Measurements from ENCODE around the gene ATP1B1. TPM values are rescaled to one million over a fixed set of nuclear protein-coding genes. Genes with fewer than 3 reads are reported as not detected.
"Not testable (repeated sequence)": the region's sequence is repeated elsewhere in the genome, so short reads cannot be mapped to it uniquely, and the experiment has no call there.

Gene ATP1B1
- total RNA-seq, 3 donors from 2014 or later: 5.8 to 10.8 (median 6.2) TPM

GRCh38 chr1:169115891-169116585, 9.5 kb downstream of the ATP1B1 start:
- Mint-ChIP-seq H3K36me3 (ENCODE audit: insufficient read depth) (peaks cover 3% of the 10 kb centered on the region), H3K4me1 (ENCODE audit: low read depth) (peaks cover 8% of the 10 kb centered on the region), H3K4me3 (no peak overlapping the region), H3K27me3 (ENCODE audit: low read depth) (no peaks in the 10 kb centered on the region), H3K9me3 (no peaks in the 10 kb centered on the region)
- DNase-seq: no peak
- ATAC-seq: peak; percentile 28 to 37

GRCh38 chr1:169117014-169117413, 10.5 kb downstream of the ATP1B1 start:
- no peak overlapping the region for H3K4me3 Mint-ChIP-seq
- peaks cover 8% of the 10 kb centered on the region for H3K4me1 Mint-ChIP-seq (ENCODE audit: low read depth)
- H3K9me3 Mint-ChIP-seq: no peaks in the 10 kb centered on the region
- no peaks in the 10 kb centered on the region for H3K27me3 Mint-ChIP-seq (ENCODE audit: low read depth)
- peaks cover 3% of the 10 kb centered on the region for H3K36me3 Mint-ChIP-seq (ENCODE audit: insufficient read depth)
- ATAC-seq (no peak), DNase-seq (no peak)

GRCh38 chr1:169117599-169117998, 11.1 kb downstream of the ATP1B1 start:
- no peak for ATAC-seq
- peaks cover 8% of the 10 kb centered on the region for H3K4me1 Mint-ChIP-seq (ENCODE audit: low read depth)

GRCh38 chr1:169118227-169118626, 11.7 kb downstream of the ATP1B1 start:
- Mint-ChIP-seq H3K27me3 (ENCODE audit: low read depth) (no peaks in the 10 kb centered on the region), H3K4me3 (no peak overlapping the region), H3K36me3 (ENCODE audit: insufficient read depth) (no peaks in the 10 kb centered on the region), H3K9me3 (no peaks in the 10 kb centered on the region), H3K4me1 (ENCODE audit: low read depth) (peaks cover 8% of the 10 kb centered on the region)
- DNase-seq (no peak), ATAC-seq (no peak)

More at GRCh38 chr1:169117599-169117998, 11.1 kb downstream of the ATP1B1 start:
- Mint-ChIP-seq H3K27me3 (ENCODE audit: low read depth) (no peaks in the 10 kb centered on the region), H3K4me3 (no peak overlapping the region), H3K36me3 (ENCODE audit: insufficient read depth) (no peaks in the 10 kb centered on the region), H3K9me3 (no peaks in the 10 kb centered on the region)
- DNase-seq: no peak

- peaks cover 8% of the 10 kb centered on the region for H3K4me1 Mint-ChIP-seq (ENCODE audit: low read depth)
- no peaks in the 10 kb centered on the region for H3K27me3 Mint-ChIP-seq (ENCODE audit: low read depth)
- H3K4me3 Mint-ChIP-seq: no peak overlapping the region
- ATAC-seq (no peak), DNase-seq (no peak)
- no peaks in the 10 kb centered on the region for H3K9me3 Mint-ChIP-seq
- H3K36me3 Mint-ChIP-seq (ENCODE audit: insufficient read depth): no peaks in the 10 kb centered on the region
Measured at GRCh38 chr1:169119405-169119804, 12.9 kb downstream of the ATP1B1 start.

GRCh38 chr1:169120066-169120465, 13.6 kb downstream of the ATP1B1 start:
- ATAC-seq: no peak
- Mint-ChIP-seq H3K4me1 (ENCODE audit: low read depth) (peaks cover 8% of the 10 kb centered on the region), H3K4me3 (no peak overlapping the region), H3K9me3 (no peaks in the 10 kb centered on the region), H3K27me3 (ENCODE audit: low read depth) (no peaks in the 10 kb centered on the region), H3K36me3 (ENCODE audit: insufficient read depth) (peaks cover 5% of the 10 kb centered on the region)
- DNase-seq: no peak

- peaks cover 5% of the 10 kb centered on the region for H3K36me3 Mint-ChIP-seq (ENCODE audit: insufficient read depth)
- H3K27me3 Mint-ChIP-seq (ENCODE audit: low read depth): no peaks in the 10 kb centered on the region
- no peaks in the 10 kb centered on the region for H3K9me3 Mint-ChIP-seq
- H3K4me3 Mint-ChIP-seq: no peak overlapping the region
- peaks cover 5% of the 10 kb centered on the region for H3K4me1 Mint-ChIP-seq (ENCODE audit: low read depth)
- DNase-seq (no peak), ATAC-seq (no peak)
Measured at GRCh38 chr1:169121146-169121923, 14.8 kb downstream of the ATP1B1 start.

- H3K36me3 Mint-ChIP-seq (ENCODE audit: insufficient read depth): peaks cover 8% of the 10 kb centered on the region
- no peak overlapping the region for H3K4me3 Mint-ChIP-seq
- no peaks in the 10 kb centered on the region for H3K27me3 Mint-ChIP-seq (ENCODE audit: low read depth)
- no peak for DNase-seq
- no peaks in the 10 kb centered on the region for H3K9me3 Mint-ChIP-seq
- no peaks in the 10 kb centered on the region for H3K4me1 Mint-ChIP-seq (ENCODE audit: low read depth)
- ATAC-seq: no peak
Measured at GRCh38 chr1:169122976-169123375, 16.5 kb downstream of the ATP1B1 start.

GRCh38 chr1:169124459-169124858, 18.0 kb downstream of the ATP1B1 start:
- H3K9me3 Mint-ChIP-seq: no peaks in the 10 kb centered on the region
- H3K36me3 Mint-ChIP-seq (ENCODE audit: insufficient read depth): peaks cover 8% of the 10 kb centered on the region
- no peaks in the 10 kb centered on the region for H3K27me3 Mint-ChIP-seq (ENCODE audit: low read depth)
- ATAC-seq (no peak), DNase-seq (no peak)
- peaks cover 4% of the 10 kb centered on the region for H3K4me1 Mint-ChIP-seq (ENCODE audit: low read depth)
- no peak overlapping the region for H3K4me3 Mint-ChIP-seq

- not testable (repeated sequence) for H3K9me3 Mint-ChIP-seq; H3K4me3 Mint-ChIP-seq; ATAC-seq; H3K27me3 Mint-ChIP-seq (ENCODE audit: low read depth); DNase-seq; H3K36me3 Mint-ChIP-seq (ENCODE audit: insufficient read depth); H3K4me1 Mint-ChIP-seq (ENCODE audit: low read depth)
Measured at GRCh38 chr1:169125597-169125996, 19.1 kb downstream of the ATP1B1 start.

- Mint-ChIP-seq H3K36me3 (ENCODE audit: insufficient read depth) (peaks cover 8% of the 10 kb centered on the region), H3K9me3 (no peaks in the 10 kb centered on the region), H3K27me3 (ENCODE audit: low read depth) (no peaks in the 10 kb centered on the region), H3K4me3 (no peak overlapping the region), H3K4me1 (ENCODE audit: low read depth) (peaks cover 4% of the 10 kb centered on the region)
- DNase-seq: no peak
- no peak for ATAC-seq
Measured at GRCh38 chr1:169126335-169126734, 19.8 kb downstream of the ATP1B1 start.

GRCh38 chr1:169127305-169127704, 20.8 kb downstream of the ATP1B1 start:
- no peak for ATAC-seq
- no peak for DNase-seq

GRCh38 chr1:169128562-169128961, 22.1 kb downstream of the ATP1B1 start:
- Mint-ChIP-seq H3K4me1 (ENCODE audit: low read depth) (peaks cover 5% of the 10 kb centered on the region), H3K4me3 (no peak overlapping the region), H3K36me3 (ENCODE audit: insufficient read depth) (peaks cover 15% of the 10 kb centered on the region), H3K27me3 (ENCODE audit: low read depth) (no peaks in the 10 kb centered on the region), H3K9me3 (no peaks in the 10 kb centered on the region)
- ATAC-seq (peak; percentile 77 to 90), DNase-seq (no peak)

More at GRCh38 chr1:169127305-169127704, 20.8 kb downstream of the ATP1B1 start:
- no peak overlapping the region for H3K4me3 Mint-ChIP-seq
- peaks cover 11% of the 10 kb centered on the region for H3K36me3 Mint-ChIP-seq (ENCODE audit: insufficient read depth)
- no peaks in the 10 kb centered on the region for H3K9me3 Mint-ChIP-seq
- H3K27me3 Mint-ChIP-seq (ENCODE audit: low read depth): no peaks in the 10 kb centered on the region
- peaks cover 4% of the 10 kb centered on the region for H3K4me1 Mint-ChIP-seq (ENCODE audit: low read depth)

- no peak for DNase-seq
- Mint-ChIP-seq H3K36me3 (ENCODE audit: insufficient read depth) (peaks cover 15% of the 10 kb centered on the region), H3K27me3 (ENCODE audit: low read depth) (no peaks in the 10 kb centered on the region), H3K9me3 (no peaks in the 10 kb centered on the region), H3K4me3 (no peak overlapping the region), H3K4me1 (ENCODE audit: low read depth) (peaks cover 5% of the 10 kb centered on the region)
- peak in 1 of 2 donors; percentile 38 for ATAC-seq
Measured at GRCh38 chr1:169129109-169129784, 22.8 kb downstream of the ATP1B1 start.

All from activated T-cell treated with anti-CD3 and anti-CD28 coated beads, Interleukin-2, amount 50 U/mL, for 4 hours (primary cell).